ENCODE measurements around the gene HPD.

HPD gene

GRCh38 chr12:121809712-121810116 lies 48.9 kb downstream of the HPD start:
- no peak for DNase-seq

- DNase-seq, result no peak
Measured at GRCh38 chr12:121808623-121809022, 50.0 kb downstream of the HPD start.

- no peak for DNase-seq
Measured at GRCh38 chr12:121807642-121808347, 50.9 kb downstream of the HPD start.

GRCh38 chr12:121806546-121807423 lies 51.9 kb downstream of the HPD start:
- peak; percentile 27 for DNase-seq

GRCh38 chr12:121806009-121806545 lies 52.6 kb downstream of the HPD start:
- DNase-seq, result no peak

- no peak for DNase-seq
Measured at GRCh38 chr12:121805171-121806008, 53.3 kb downstream of the HPD start.

GRCh38 chr12:121804417-121805111 lies 54.1 kb downstream of the HPD start:
- DNase-seq, result no peak

GRCh38 chr12:121803861-121804416 lies 54.7 kb downstream of the HPD start, which contains the start of gene SETD1B:
SETD1B (plus strand) TSS chr12:121804009; CDS start chr12:121804738, 729 bp downstream.
- DNase-seq, result peak; percentile 78

- peak; percentile 98 for DNase-seq
Measured at GRCh38 chr12:121802843-121803698, 55.6 kb downstream of the HPD start.

GRCh38 chr12:121802485-121802842 lies 56.2 kb downstream of the HPD start:
- no peak for DNase-seq

GRCh38 chr12:121801595-121802484 lies 56.8 kb downstream of the HPD start:
- peak; percentile 30 for DNase-seq

GRCh38 chr12:121800694-121801594 lies 57.7 kb downstream of the HPD start:
- DNase-seq, result peak; percentile 83

GRCh38 chr12:121799842-121800693 lies 58.6 kb downstream of the HPD start:
- DNase-seq, result peak; percentile 94

- DNase-seq, result peak; percentile 78
Measured at GRCh38 chr12:121799156-121799841, 59.4 kb downstream of the HPD start.

GRCh38 chr12:121798787-121799155 lies 59.9 kb downstream of the HPD start:
- no peak for DNase-seq

- DNase-seq, result no peak
Measured at GRCh38 chr12:121797937-121798786, 60.5 kb downstream of the HPD start.

Data from HCEC 1CT (cell line).